Measurements from ENCODE around the gene STOX1.
"Not testable (repeated sequence)": the region's sequence is repeated elsewhere in the genome, so short reads cannot be mapped to it uniquely, and the experiment has no call there.

DNA sequence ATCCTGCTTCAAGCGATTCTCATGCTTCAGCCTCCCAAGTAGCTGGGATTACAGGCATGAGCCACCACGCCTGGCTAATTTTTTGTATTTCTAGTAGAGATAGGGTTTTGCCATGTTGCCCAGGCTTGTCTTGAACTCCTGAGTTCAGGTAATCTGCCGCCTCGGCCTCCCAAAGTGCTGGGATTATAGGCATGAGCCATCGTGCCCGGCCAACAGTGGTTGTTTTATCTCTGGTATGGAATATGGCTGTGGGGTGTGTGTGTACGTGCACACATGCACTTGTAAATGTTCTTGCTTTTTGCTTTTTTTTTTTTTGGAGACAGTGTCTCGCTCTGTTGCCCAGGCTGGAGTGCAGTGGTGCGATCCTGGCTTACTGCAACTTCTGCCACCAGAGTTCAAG is 13.3 kb downstream of the STOX1 start:
- not testable (repeated sequence) for TF ChIP-seq CTCF (IDR thresholded peaks at IDR 0.05; ENCODE audit: insufficient read depth, low read length); POLR2AphosphoS5 (IDR thresholded peaks at IDR 0.05; ENCODE audit: low read depth); REST (IDR thresholded peaks at IDR 0.05; ENCODE audit: insufficient replicate concordance, low read depth)

All from HL-60 (cell line).